ENCODE data around the gene ARSG. TPM values are rescaled to one million over a fixed set of nuclear protein-coding genes. Genes with fewer than 3 reads are reported as not detected.

ARSG gene
- total and polyA plus RNA-seq, 7 donors: 1.7 to 6.1 (median 2.5) TPM

GRCh38 chr17:68321556-68321954 is 30.3 kb downstream of the ARSG start:
- ATAC-seq: no peak
- peaks cover 53% of the 10 kb centered on the region for H3K4me1 ChIP-seq
- H3K27me3 ChIP-seq (ENCODE audit: insufficient read depth in 3 of 3, low read length in 2 of 3): no peaks in the 10 kb centered on the region
- H3K4me3 ChIP-seq: no peak overlapping the region
- intact Hi-C loops (cut with DNase I): no loop called here
- 60 to 77% (median 63%) methylated on average over 4 of the region's 4 CpGs for WGBS, 3 donors
- no peak for DNase-seq
- H3K36me3 ChIP-seq (ENCODE audit: insufficient read depth in 1 of 2, low read depth in 1 of 2): no peaks in the 10 kb centered on the region
- no peak for TF ChIP-seq CTCF (IDR thresholded peaks at IDR 0.05)
- H3K27ac ChIP-seq: peak overlapping the region; percentile 99
- H3K9me3 ChIP-seq: no peaks in the 10 kb centered on the region

- DNase-seq (no peak), ATAC-seq (no peak)
- peak overlapping the region; percentile 99 for H3K27ac ChIP-seq
- H3K4me1 ChIP-seq: peaks cover 49% of the 10 kb centered on the region
- no peaks in the 10 kb centered on the region for H3K9me3 ChIP-seq
- no peaks in the 10 kb centered on the region for H3K36me3 ChIP-seq (ENCODE audit: insufficient read depth in 1 of 2, low read depth in 1 of 2)
- no peak overlapping the region for H3K4me3 ChIP-seq
- no peaks in the 10 kb centered on the region for H3K27me3 ChIP-seq (ENCODE audit: insufficient read depth in 3 of 3, low read length in 2 of 3)
- no peak for TF ChIP-seq CTCF (IDR thresholded peaks at IDR 0.05)
- intact Hi-C loops (cut with DNase I): no loop called here
- 74 to 95% (median 88%) methylated on average over 3 of the region's 3 CpGs for WGBS, 3 donors
Measured at GRCh38 chr17:68322630-68323029, 31.3 kb downstream of the ARSG start.

- peak overlapping the region; percentile 99 for H3K27ac ChIP-seq
- WGBS, 3 donors: 28 to 51% (median 29%) methylated on average over 10 of the region's 10 CpGs
- H3K27me3 ChIP-seq (ENCODE audit: insufficient read depth in 3 of 3, low read length in 2 of 3): no peaks in the 10 kb centered on the region
- no peak for TF ChIP-seq CTCF (IDR thresholded peaks at IDR 0.05)
- DNase-seq: peak; percentile 76 to 92
- H3K4me1 ChIP-seq: peaks cover 35% of the 10 kb centered on the region
- no peak overlapping the region for H3K4me3 ChIP-seq
- intact Hi-C loops (cut with DNase I): loop anchor here in 1 of 2 donors (1.0 kb wide), 1 partner anchor 54 kb away; no protein-coding TSS in a partner anchor
- no peaks in the 10 kb centered on the region for H3K9me3 ChIP-seq
- no peaks in the 10 kb centered on the region for H3K36me3 ChIP-seq (ENCODE audit: insufficient read depth in 1 of 2, low read depth in 1 of 2)
- ATAC-seq: peak; percentile 85 to 89 (median 88)
Measured at GRCh38 chr17:68324114-68324513, 32.8 kb downstream of the ARSG start.

GRCh38 chr17:68324654-68325336 is 33.5 kb downstream of the ARSG start:
- no peak for TF ChIP-seq CTCF (IDR thresholded peaks at IDR 0.05)
- Histone ChIP-seq H3K27me3 (ENCODE audit: insufficient read depth in 3 of 3, low read length in 2 of 3) (no peaks in the 10 kb centered on the region), H3K4me3 (no peak overlapping the region), H3K27ac (peak overlapping the region; percentile 99), H3K9me3 (no peaks in the 10 kb centered on the region), H3K4me1 (peaks cover 30% of the 10 kb centered on the region), H3K36me3 (ENCODE audit: insufficient read depth in 1 of 2, low read depth in 1 of 2) (no peaks in the 10 kb centered on the region)
- peak; percentile 85 to 88 (median 86) for ATAC-seq
- 57 to 80% (median 67%) methylated on average over 8 of the region's 8 CpGs for WGBS, 3 donors
- DNase-seq: peak; percentile 57 to 74
- intact Hi-C loops (cut with DNase I): loop anchor here in 1 of 2 donors (1.0 to 5.0 kb wide), 2 partner anchors 38 to 54 kb away; no protein-coding TSS in a partner anchor
